HG02840 (cell line): ENCODE measurements around the gene VTI1A.
"Not testable (repeated sequence)": the region's sequence is repeated elsewhere in the genome, so short reads cannot be mapped to it uniquely, and the experiment has no call there.

Experiments used
- ATAC-seq: cut with Tn5 transposase; IDR thresholded peaks from one replicate; pipeline ENCODE4 v1.9.1; 2021; ENCODE audit warnings: mild to moderate bottlenecking, moderate library complexity, moderate number of reproducible peaks; ENCODE audit not compliant: unreplicated experiment, low FRiP score

VTI1A gene

GRCh38 chr10:112583236-112583939 is 136.4 kb downstream of the VTI1A start:
- ATAC-seq, result no peak

- no peak for ATAC-seq
Observed at GRCh38 chr10:112584276-112584675, 137.3 kb downstream of the VTI1A start.

GRCh38 chr10:112585126-112585525 is 138.1 kb downstream of the VTI1A start:
- ATAC-seq, result no peak

- ATAC-seq, result no peak
Observed at GRCh38 chr10:112585960-112586359, 138.9 kb downstream of the VTI1A start.

- ATAC-seq, result no peak
Observed at GRCh38 chr10:112587729-112588128, 140.7 kb downstream of the VTI1A start.

GRCh38 chr10:112588225-112588990 is 141.4 kb downstream of the VTI1A start:
- ATAC-seq, result no peak

GRCh38 chr10:112589081-112589480 is 142.1 kb downstream of the VTI1A start:
- ATAC-seq, result no peak

GRCh38 chr10:112590786-112591185 is 143.8 kb downstream of the VTI1A start:
- not testable (repeated sequence) for ATAC-seq

- no peak for ATAC-seq
Observed at GRCh38 chr10:112593023-112593422, 146.0 kb downstream of the VTI1A start.

GRCh38 chr10:112601214-112602090 is 154.4 kb downstream of the VTI1A start:
- ATAC-seq, result no peak

GRCh38 chr10:112603062-112603461 is 156.0 kb downstream of the VTI1A start:
- no peak for ATAC-seq

GRCh38 chr10:112605063-112605462 is 158.0 kb downstream of the VTI1A start:
- no peak for ATAC-seq

- ATAC-seq, result no peak
Observed at GRCh38 chr10:112607506-112607905, 160.5 kb downstream of the VTI1A start.

GRCh38 chr10:112613620-112614019 is 166.6 kb downstream of the VTI1A start:
- ATAC-seq, result no peak

GRCh38 chr10:112614072-112614471 is 167.1 kb downstream of the VTI1A start:
- no peak for ATAC-seq

- ATAC-seq, result no peak
Observed at GRCh38 chr10:112614586-112614985, 167.6 kb downstream of the VTI1A start.

GRCh38 chr10:112615269-112615668 is 168.3 kb downstream of the VTI1A start:
- no peak for ATAC-seq

GRCh38 chr10:112616647-112617046 is 169.6 kb downstream of the VTI1A start:
- no peak for ATAC-seq

GRCh38 chr10:112618814-112619213 is 171.8 kb downstream of the VTI1A start:
- no peak for ATAC-seq

- no peak for ATAC-seq
Observed at GRCh38 chr10:112619556-112619955, 172.5 kb downstream of the VTI1A start.

- no peak for ATAC-seq
Observed at GRCh38 chr10:112622786-112623185, 175.8 kb downstream of the VTI1A start.
